HEK293 (cell line): ENCODE results near the gene SNRPD2.
A peak's percentile ranks its signal among the peaks of the same experiment; 100 is the strongest.

Source experiments
- HOXA7 ChIP-seq: sonication (generic); formaldehyde crosslinking; IDR thresholded peaks from 2 replicates; pipeline ENCODE4 v1.8.1; 2022; ENCODE audit warnings: missing genetic modification reagents, borderline replicate concordance
- IKZF3 ChIP-seq: fragments of 450-650 bp; IDR thresholded peaks from 2 replicates; pipeline ENCODE4 v1.5.0; 2018; ENCODE audit warnings: missing biosample characterization, mild to moderate bottlenecking, missing genetic modification characterization, moderate library complexity
- KLF17 ChIP-seq: fragments of 450-650 bp; formaldehyde crosslinking; IDR thresholded peaks from 2 replicates; pipeline ENCODE4 v1.5.1; 2016; ENCODE audit warnings: missing biosample characterization, missing genetic modification characterization
- KLF8 ChIP-seq: fragments of 450-650 bp; formaldehyde crosslinking; IDR thresholded peaks from 2 replicates; pipeline ENCODE4 v1.5.1; 2016; ENCODE audit warnings: missing biosample characterization, missing genetic modification characterization
- MZF1 ChIP-seq: fragments of 450-650 bp; formaldehyde crosslinking; IDR thresholded peaks from 2 replicates; pipeline ENCODE4 v1.5.1; 2017; ENCODE audit warnings: missing biosample characterization, missing genetic modification characterization, borderline replicate concordance
- PRDM10 ChIP-seq: fragments of 450-650 bp; formaldehyde crosslinking; IDR thresholded peaks from 2 replicates; pipeline ENCODE4 v1.5.1; 2016; ENCODE audit warnings: missing biosample characterization, missing genetic modification characterization
- RBAK ChIP-seq: fragments of 450-650 bp; formaldehyde crosslinking; IDR thresholded peaks from 2 replicates; pipeline ENCODE4 v1.5.1; 2016; ENCODE audit warnings: missing biosample characterization, missing genetic modification characterization
- SCRT1 ChIP-seq: fragments of 450-650 bp; formaldehyde crosslinking; IDR thresholded peaks from 2 replicates; pipeline ENCODE4 v1.5.1; 2016; ENCODE audit warnings: missing biosample characterization, missing genetic modification characterization, borderline replicate concordance
- ZFP3 ChIP-seq: fragments of 450-650 bp; formaldehyde crosslinking; IDR thresholded peaks from 2 replicates; pipeline ENCODE4 v1.5.1; 2016; ENCODE audit warnings: low read depth, missing biosample characterization, missing genetic modification characterization
- ZNF10 ChIP-seq: fragments of 450-650 bp; formaldehyde crosslinking; IDR thresholded peaks from 2 replicates; pipeline ENCODE4 v1.5.1; 2017; ENCODE audit warnings: missing biosample characterization, missing genetic modification characterization
- ZNF223 ChIP-seq: fragments of 450-650 bp; formaldehyde crosslinking; IDR thresholded peaks from 2 replicates; pipeline ENCODE4 v1.5.1; 2016; ENCODE audit warnings: missing biosample characterization, missing genetic modification characterization
- ZNF239 ChIP-seq: fragments of 450-650 bp; formaldehyde crosslinking; IDR thresholded peaks from 2 replicates; pipeline ENCODE4 v1.5.1; 2016; ENCODE audit warnings: missing biosample characterization, missing genetic modification characterization
- ZNF24 ChIP-seq: fragments of 450-650 bp; formaldehyde crosslinking; IDR thresholded peaks from 2 replicates; pipeline ENCODE4 v1.5.1; 2016; ENCODE audit warnings: missing biosample characterization, missing genetic modification characterization
- ZNF266 ChIP-seq: fragments of 450-650 bp; formaldehyde crosslinking; IDR thresholded peaks from 2 replicates; pipeline ENCODE4 v1.5.1; 2016; ENCODE audit warnings: missing biosample characterization, missing genetic modification characterization, low read depth
- ZNF398 ChIP-seq: fragments of 450-650 bp; formaldehyde crosslinking; IDR thresholded peaks from 2 replicates; pipeline ENCODE4 v1.5.1; 2017; ENCODE audit warnings: missing biosample characterization, missing genetic modification characterization
- ZNF473 ChIP-seq: fragments of 450-650 bp; formaldehyde crosslinking; IDR thresholded peaks from 2 replicates; pipeline ENCODE4 v1.5.1; 2017; ENCODE audit warnings: missing biosample characterization, missing genetic modification characterization
- ZNF558 ChIP-seq: fragments of 450-650 bp; formaldehyde crosslinking; IDR thresholded peaks from 2 replicates; pipeline ENCODE4 v1.5.1; 2016; ENCODE audit warnings: missing biosample characterization, missing genetic modification characterization
- ZNF580 ChIP-seq: fragments of 450-650 bp; formaldehyde crosslinking; IDR thresholded peaks from 2 replicates; pipeline ENCODE4 v1.5.1; 2016; ENCODE audit warnings: missing biosample characterization, missing genetic modification characterization
- ZNF654 ChIP-seq: fragments of 450-650 bp; formaldehyde crosslinking; IDR thresholded peaks from 2 replicates; pipeline ENCODE4 v1.5.1; 2016; ENCODE audit warnings: low read depth, missing biosample characterization, missing genetic modification characterization
- ZSCAN4 ChIP-seq: fragments of 450-650 bp; formaldehyde crosslinking; IDR thresholded peaks from 2 replicates; pipeline ENCODE4 v1.5.1; 2017; ENCODE audit warnings: missing biosample characterization, missing genetic modification characterization
- TF ChIP-seq, protein P1 (sequence below): fragments of 450-650 bp; formaldehyde crosslinking; conservative IDR thresholded peaks from 2 replicates; pipeline ENCODE4 v1.5.1; 2016; ENCODE audit warnings: low read depth, missing biosample characterization, missing genetic modification characterization
- TF ChIP-seq, protein P2 (sequence below): fragments of 450-650 bp; formaldehyde crosslinking; IDR thresholded peaks from 2 replicates; pipeline ENCODE4 v1.5.1; 2016; ENCODE audit warnings: missing biosample characterization, missing genetic modification characterization

SNRPD2 gene

DNA sequence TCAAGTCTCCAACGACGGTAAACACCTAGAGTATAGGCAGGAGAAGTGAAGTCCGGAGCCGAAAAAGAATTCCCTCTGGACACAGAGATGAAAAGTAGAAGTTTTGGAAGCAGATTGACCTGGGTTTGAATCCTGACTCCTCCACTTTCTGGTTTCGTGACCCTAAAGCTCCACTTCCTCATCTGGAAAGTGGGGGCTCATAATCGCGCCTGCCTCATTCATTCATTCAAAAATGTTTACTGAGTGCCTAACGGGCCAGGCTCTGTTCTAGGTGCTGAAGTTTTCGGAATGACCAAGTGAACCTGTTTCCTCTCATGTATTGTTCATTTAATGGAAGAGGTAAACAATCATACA lies 45.4 kb downstream of the SNRPD2 start (continued):
- TF ChIP-seq ZNF223 (no peak), ZNF266 (tag by site-specific recombination) (no peak), ZNF580 (tag by site-specific recombination) (0 out of 2 replicates have a peak, but pooled peaks have one; percentile 4), KLF17 (tag by site-specific recombination) (peak; percentile 0; the same call in 1 of the 2 replicates), ZNF24 (tag by site-specific recombination) (0 out of 2 replicates have a peak, but pooled peaks have one; percentile 7), MZF1 (no peak), ZNF558 (tag by site-specific recombination) (no peak), SCRT1 (no peak), HOXA7 (no peak), KLF8 (tag by site-specific recombination) (no peak), PRDM10 (peak; percentile 64), ZNF473 (tag by site-specific recombination) (no peak), RBAK (tag by site-specific recombination) (no peak), ZSCAN4 (tag by site-specific recombination) (0 out of 2 replicates have a peak, but pooled peaks have one; percentile 4), ZNF654 (tag by site-specific recombination) (no peak), ZNF239 (tag by site-specific recombination) (no peak), ZNF10 (tag by site-specific recombination) (no peak), ZFP3 (tag by site-specific recombination) (no peak), IKZF3 (tag by site-specific recombination) (no peak), ZNF398 (tag by site-specific recombination) (no peak)
- TF ChIP-seq, protein P1, sequence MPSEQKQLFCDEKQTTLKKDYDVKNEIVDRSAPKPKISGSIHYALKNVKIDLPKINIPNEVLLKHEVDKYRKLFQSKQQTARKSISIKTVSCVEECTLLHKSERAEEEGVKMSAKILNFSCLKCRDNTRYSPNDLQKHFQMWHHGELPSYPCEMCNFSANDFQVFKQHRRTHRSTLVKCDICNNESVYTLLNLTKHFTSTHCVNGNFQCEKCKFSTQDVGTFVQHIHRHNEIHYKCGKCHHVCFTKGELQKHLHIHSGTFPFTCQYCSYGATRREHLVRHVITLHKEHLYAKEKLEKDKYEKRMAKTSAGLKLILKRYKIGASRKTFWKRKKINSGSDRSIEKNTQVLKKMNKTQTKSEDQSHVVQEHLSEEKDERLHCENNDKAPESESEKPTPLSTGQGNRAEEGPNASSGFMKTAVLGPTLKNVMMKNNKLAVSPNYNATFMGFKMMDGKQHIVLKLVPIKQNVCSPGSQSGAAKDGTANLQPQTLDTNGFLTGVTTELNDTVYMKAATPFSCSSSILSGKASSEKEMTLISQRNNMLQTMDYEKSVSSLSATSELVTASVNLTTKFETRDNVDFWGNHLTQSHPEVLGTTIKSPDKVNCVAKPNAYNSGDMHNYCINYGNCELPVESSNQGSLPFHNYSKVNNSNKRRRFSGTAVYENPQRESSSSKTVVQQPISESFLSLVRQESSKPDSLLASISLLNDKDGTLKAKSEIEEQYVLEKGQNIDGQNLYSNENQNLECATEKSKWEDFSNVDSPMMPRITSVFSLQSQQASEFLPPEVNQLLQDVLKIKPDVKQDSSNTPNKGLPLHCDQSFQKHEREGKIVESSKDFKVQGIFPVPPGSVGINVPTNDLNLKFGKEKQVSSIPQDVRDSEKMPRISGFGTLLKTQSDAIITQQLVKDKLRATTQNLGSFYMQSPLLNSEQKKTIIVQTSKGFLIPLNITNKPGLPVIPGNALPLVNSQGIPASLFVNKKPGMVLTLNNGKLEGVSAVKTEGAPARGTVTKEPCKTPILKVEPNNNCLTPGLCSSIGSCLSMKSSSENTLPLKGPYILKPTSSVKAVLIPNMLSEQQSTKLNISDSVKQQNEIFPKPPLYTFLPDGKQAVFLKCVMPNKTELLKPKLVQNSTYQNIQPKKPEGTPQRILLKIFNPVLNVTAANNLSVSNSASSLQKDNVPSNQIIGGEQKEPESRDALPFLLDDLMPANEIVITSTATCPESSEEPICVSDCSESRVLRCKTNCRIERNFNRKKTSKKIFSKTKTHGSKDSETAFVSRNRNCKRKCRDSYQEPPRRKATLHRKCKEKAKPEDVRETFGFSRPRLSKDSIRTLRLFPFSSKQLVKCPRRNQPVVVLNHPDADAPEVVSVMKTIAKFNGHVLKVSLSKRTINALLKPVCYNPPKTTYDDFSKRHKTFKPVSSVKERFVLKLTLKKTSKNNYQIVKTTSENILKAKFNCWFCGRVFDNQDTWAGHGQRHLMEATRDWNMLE (tag by site-specific recombination), result no peak
- TF ChIP-seq, protein P2, sequence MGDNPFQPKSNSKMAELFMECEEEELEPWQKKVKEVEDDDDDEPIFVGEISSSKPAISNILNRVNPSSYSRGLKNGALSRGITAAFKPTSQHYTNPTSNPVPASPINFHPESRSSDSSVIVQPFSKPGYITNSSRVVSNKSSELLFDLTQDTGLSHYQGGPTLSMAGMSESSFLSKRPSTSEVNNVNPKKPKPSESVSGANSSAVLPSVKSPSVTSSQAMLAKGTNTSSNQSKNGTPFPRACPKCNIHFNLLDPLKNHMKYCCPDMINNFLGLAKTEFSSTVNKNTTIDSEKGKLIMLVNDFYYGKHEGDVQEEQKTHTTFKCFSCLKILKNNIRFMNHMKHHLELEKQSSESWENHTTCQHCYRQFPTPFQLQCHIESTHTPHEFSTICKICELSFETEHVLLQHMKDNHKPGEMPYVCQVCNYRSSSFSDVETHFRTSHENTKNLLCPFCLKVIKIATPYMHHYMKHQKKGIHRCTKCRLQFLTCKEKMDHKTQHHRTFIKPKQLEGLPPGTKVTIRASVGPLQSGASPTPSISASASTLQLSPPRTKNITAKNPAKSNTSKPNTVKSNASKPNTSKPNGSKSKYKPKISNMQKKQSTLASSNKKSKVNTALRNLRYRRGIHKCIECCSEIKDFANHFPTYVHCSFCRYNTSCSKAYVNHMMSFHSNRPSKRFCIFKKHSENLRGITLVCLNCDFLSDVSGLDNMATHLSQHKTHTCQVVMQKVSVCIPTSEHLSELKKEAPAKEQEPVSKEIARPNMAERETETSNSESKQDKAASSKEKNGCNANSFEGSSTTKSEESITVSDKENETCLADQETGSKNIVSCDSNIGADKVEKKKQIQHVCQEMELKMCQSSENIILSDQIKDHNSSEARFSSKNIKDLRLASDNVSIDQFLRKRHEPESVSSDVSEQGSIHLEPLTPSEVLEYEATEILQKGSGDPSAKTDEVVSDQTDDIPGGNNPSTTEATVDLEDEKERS (tag by site-specific recombination), result 0 out of 2 replicates have a peak, but pooled peaks have one; percentile 1
